GM23338 (cell line): ENCODE data around the gene ARID1B. TPM values are rescaled to one million over a fixed set of nuclear protein-coding genes. Genes with fewer than 3 reads are reported as not detected.

ENCODE experiments used
- ATAC-seq: fragments of 200-7000 bp; cut with Tn5 transposase; 3 replicates; pipeline ENCODE4 v1.9.1; 2020
- DNase-seq: peaks from one replicate; pipeline ENCODE4 v3.0.0-alpha.2; 2015; ENCODE audit warnings: low spot score
- H2AFZ ChIP-seq: fragments of 200-600 bp; sonication (generic); 2 replicates; pipeline ENCODE4 v1.8.0; 2016; ENCODE audit warnings: antibody characterized with exemption, mild to moderate bottlenecking, moderate library complexity
- H3F3A ChIP-seq: fragments of 200-600 bp; sonication (generic); replicated peaks from 2 replicates; pipeline ENCODE4 v1.8.0; 2017; ENCODE audit warnings: antibody characterized with exemption, mixed run types, low read depth
- H3K27ac ChIP-seq: fragments of 200-600 bp; sonication (generic); 2 replicates; pipeline ENCODE4 v1.6.1; 2016; ENCODE audit warnings: low read depth
- H3K27me3 ChIP-seq: fragments of 200-600 bp; sonication (generic); 2 replicates; pipeline ENCODE4 v1.8.0; 2016; ENCODE audit warnings: mild to moderate bottlenecking, mixed run types, moderate library complexity; ENCODE audit not compliant: insufficient read depth
- H3K36me3 ChIP-seq: fragments of 200-600 bp; sonication (generic); 2 replicates; pipeline ENCODE4 v1.8.0; 2016; ENCODE audit warnings: mild to moderate bottlenecking; ENCODE audit not compliant: insufficient read depth
- H3K4me1 ChIP-seq: fragments of 200-600 bp; sonication (generic); 2 replicates; pipeline ENCODE4 v1.8.0; 2016; ENCODE audit warnings: mild to moderate bottlenecking, moderate library complexity; ENCODE audit not compliant: insufficient read depth
- H3K4me2 ChIP-seq: fragments of 200-600 bp; sonication (generic); 2 replicates; pipeline ENCODE4 v1.7.1; 2017; ENCODE audit warnings: mixed run types
- H3K4me3 ChIP-seq: fragments of 200-600 bp; sonication (generic); 2 replicates; pipeline ENCODE4 v1.6.1; 2016; ENCODE audit warnings: mixed run types
- H3K79me2 ChIP-seq: fragments of 200-600 bp; sonication (generic); replicated peaks from 2 replicates; pipeline ENCODE4 v1.8.0; 2017; ENCODE audit warnings: mild to moderate bottlenecking; ENCODE audit not compliant: insufficient read depth
- H3K9me2 ChIP-seq: fragments of 200-600 bp; sonication (generic); 2 replicates; pipeline ENCODE4 v1.8.0; 2017; ENCODE audit not compliant: insufficient read depth
- H4K20me1 ChIP-seq: fragments of 200-600 bp; sonication (generic); replicated peaks from 2 replicates; pipeline ENCODE4 v1.8.0; 2017; ENCODE audit warnings: mild to moderate bottlenecking; ENCODE audit not compliant: insufficient read depth
- H3K27ac Mint-ChIP-seq: 2 replicates; pipeline ENCODE4 v1.8.0; 2020; ENCODE audit warnings: inconsistent platforms, mild to moderate bottlenecking, moderate library complexity, mixed read lengths
- H3K27me3 Mint-ChIP-seq: 3 replicates; pipeline ENCODE4 v1.8.0; 2022; ENCODE audit warnings: low read depth, mild to moderate bottlenecking, moderate library complexity, mixed read lengths, inconsistent platforms; ENCODE audit not compliant: insufficient read depth, poor library complexity
- H3K36me3 Mint-ChIP-seq: 3 replicates; pipeline ENCODE4 v1.8.0; 2021; ENCODE audit warnings: low read depth, mild to moderate bottlenecking, inconsistent platforms, moderate library complexity, mixed read lengths
- H3K4me1 Mint-ChIP-seq: 3 replicates; pipeline ENCODE4 v1.8.0; 2020; ENCODE audit warnings: mild to moderate bottlenecking, inconsistent platforms, mixed read lengths
- H3K4me3 Mint-ChIP-seq: 3 replicates; pipeline ENCODE4 v1.8.0; 2021; ENCODE audit warnings: moderate library complexity, mild to moderate bottlenecking, inconsistent platforms, mixed read lengths
- H3K9me3 Mint-ChIP-seq: 3 replicates; pipeline ENCODE4 v1.8.0; 2020; ENCODE audit warnings: moderate library complexity, mild to moderate bottlenecking, inconsistent platforms, mixed read lengths
- CREB1 ChIP-seq: fragments of 250-450 bp; sonication (Bioruptor Pico); IDR thresholded peaks from 2 replicates; pipeline ENCODE4 v1.5.0; 2020; ENCODE audit warnings: low read depth, mild to moderate bottlenecking, moderate library complexity
- ETS1 ChIP-seq: IDR thresholded peaks from 2 replicates; pipeline ENCODE4 v1.6.1; 2016; ENCODE audit warnings: antibody characterized with exemption
- EZH2 ChIP-seq: fragments of 200-600 bp; sonication (generic); IDR thresholded peaks from one replicate; pipeline ENCODE4 v1.8.0; 2017; ENCODE audit warnings: antibody characterized with exemption, mild to moderate bottlenecking, low read depth; ENCODE audit not compliant: unreplicated experiment
- JUNB ChIP-seq: IDR thresholded peaks from one replicate; pipeline ENCODE4 v1.6.1; 2016; ENCODE audit warnings: antibody characterized with exemption; ENCODE audit not compliant: unreplicated experiment
- NANOG ChIP-seq: IDR thresholded peaks from 2 replicates; pipeline ENCODE4 v1.6.1; 2016; ENCODE audit warnings: antibody characterized with exemption, borderline replicate concordance
- POLR2AphosphoS5 ChIP-seq: IDR thresholded peaks from 2 replicates; pipeline ENCODE4 v1.6.1; 2016; ENCODE audit warnings: antibody characterized with exemption, low read depth
- STAT1 ChIP-seq: IDR thresholded peaks from one replicate; pipeline ENCODE4 v1.6.1; 2016; ENCODE audit warnings: antibody characterized with exemption; ENCODE audit not compliant: unreplicated experiment
- ZNF114 ChIP-seq: fragments of 250-450 bp; sonication (Bioruptor Pico); IDR thresholded peaks from 2 replicates; pipeline ENCODE4 v1.5.0; 2020; ENCODE audit warnings: mild to moderate bottlenecking, moderate library complexity
- ZNF331 ChIP-seq: fragments of 250-450 bp; sonication (Bioruptor Pico); IDR thresholded peaks from 2 replicates; pipeline ENCODE4 v1.5.0; 2020; ENCODE audit warnings: low read depth, mild to moderate bottlenecking, moderate library complexity
- ZNF462 ChIP-seq: fragments of 250-450 bp; sonication (Bioruptor Pico); IDR thresholded peaks from 2 replicates; pipeline ENCODE4 v1.5.0; 2020; ENCODE audit warnings: mild to moderate bottlenecking, moderate library complexity
- polyA plus RNA-seq: library from polyadenylated mRNA; unstranded; fragments of >200 nt; fragmentation: Nextera tagmentation; extraction: Ambion mirVana; gene quantifications from 2 replicates; pipeline ENCODE4 v1.2.1, GENCODE V29; 2016
- total RNA-seq: library from RNA; depleted of rRNA; stranded (reverse); fragments of >200 nt; shearing (Covaris generic); gene quantifications from 2 replicates; pipeline ENCODE4 v1.2.3, GENCODE V29; 2014
- TF ChIP-seq, protein P1 (sequence below), 2 experiments: fragments of 200-600 bp in 1 of 2; sonication (generic) in 1 of 2; conservative IDR thresholded peaks; 2 replicates each; pipeline versions ENCODE4 v1.5.1 to v1.6.1; 2016 to 2017; ENCODE audit warnings: antibody characterized with exemption in 2 of 2, low read depth in 2 of 2, mild to moderate bottlenecking in 2 of 2, moderate library complexity in 1 of 2

ARID1B gene
- total and polyA plus RNA-seq, 2 experiments from 2014 or later: 59.3 to 72.2 TPM

DNA sequence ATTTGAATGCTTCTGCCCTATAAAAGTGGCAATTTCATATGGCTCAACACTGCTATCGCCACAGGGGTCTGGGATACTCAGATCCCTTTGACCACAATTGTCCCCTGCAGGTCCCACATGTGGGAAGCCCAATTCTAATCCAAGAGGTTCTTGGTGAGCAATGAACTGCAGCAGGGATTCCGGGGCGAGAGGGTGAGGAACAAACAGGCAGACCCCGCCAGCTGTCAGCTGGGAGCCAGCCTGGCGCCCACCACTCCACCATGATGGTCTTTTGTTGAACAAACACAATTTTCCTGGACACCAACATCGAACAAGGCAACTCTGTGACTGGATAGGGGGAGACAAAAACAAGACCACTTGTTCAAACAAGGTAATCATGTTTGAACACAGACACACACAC is 465.6 kb downstream of the ARID1B start (continued):
- TF ChIP-seq ZNF331 (CRISPR knock-in tag) (no peak), POLR2AphosphoS5 (no peak)
- TF ChIP-seq, protein P1, sequence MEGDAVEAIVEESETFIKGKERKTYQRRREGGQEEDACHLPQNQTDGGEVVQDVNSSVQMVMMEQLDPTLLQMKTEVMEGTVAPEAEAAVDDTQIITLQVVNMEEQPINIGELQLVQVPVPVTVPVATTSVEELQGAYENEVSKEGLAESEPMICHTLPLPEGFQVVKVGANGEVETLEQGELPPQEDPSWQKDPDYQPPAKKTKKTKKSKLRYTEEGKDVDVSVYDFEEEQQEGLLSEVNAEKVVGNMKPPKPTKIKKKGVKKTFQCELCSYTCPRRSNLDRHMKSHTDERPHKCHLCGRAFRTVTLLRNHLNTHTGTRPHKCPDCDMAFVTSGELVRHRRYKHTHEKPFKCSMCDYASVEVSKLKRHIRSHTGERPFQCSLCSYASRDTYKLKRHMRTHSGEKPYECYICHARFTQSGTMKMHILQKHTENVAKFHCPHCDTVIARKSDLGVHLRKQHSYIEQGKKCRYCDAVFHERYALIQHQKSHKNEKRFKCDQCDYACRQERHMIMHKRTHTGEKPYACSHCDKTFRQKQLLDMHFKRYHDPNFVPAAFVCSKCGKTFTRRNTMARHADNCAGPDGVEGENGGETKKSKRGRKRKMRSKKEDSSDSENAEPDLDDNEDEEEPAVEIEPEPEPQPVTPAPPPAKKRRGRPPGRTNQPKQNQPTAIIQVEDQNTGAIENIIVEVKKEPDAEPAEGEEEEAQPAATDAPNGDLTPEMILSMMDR (conservative IDR thresholded peaks at IDR 0.05; ENCODE audit: low read depth in 2 of 2): no peak

DNA sequence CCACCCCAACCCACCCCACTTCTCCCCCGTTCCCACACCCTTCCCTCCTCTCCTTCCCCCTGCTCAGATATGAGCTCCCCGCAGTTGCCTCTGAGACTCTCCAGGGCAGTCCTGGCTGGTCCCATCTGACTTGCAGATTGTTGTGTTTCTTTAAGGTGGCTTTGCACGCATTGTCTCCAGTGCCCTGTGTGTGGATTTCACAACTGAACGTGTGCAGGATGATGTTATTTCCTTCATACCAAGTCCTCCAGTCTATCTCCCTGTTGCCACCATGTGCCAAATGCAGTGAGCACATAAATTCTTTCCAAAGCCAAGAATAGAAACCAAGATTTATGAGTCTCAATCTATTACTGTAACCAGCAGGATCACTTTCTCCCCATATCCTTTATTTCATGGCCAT is 467.0 kb downstream of the ARID1B start:
- no peak overlapping the region for H3K4me3 Mint-ChIP-seq
- 0 out of 3 replicates have a peak, but pooled peaks cover 2% of the 10 kb centered on the region for H3K9me3 Mint-ChIP-seq
- no peaks in the 10 kb centered on the region for H4K20me1 ChIP-seq
- H3K4me1 ChIP-seq: peaks cover 13% of the 10 kb centered on the region
- H3K9me2 ChIP-seq: no peaks in the 10 kb centered on the region; the same call in 1 of the 2 replicates
- H3K4me2 ChIP-seq: no peak overlapping the region
- H3K4me3 ChIP-seq: no peak overlapping the region
- peaks cover 8% of the 10 kb centered on the region for H3K27me3 Mint-ChIP-seq
- H2AFZ ChIP-seq: no peak overlapping the region
- no peaks in the 10 kb centered on the region for H3F3A ChIP-seq
- H3K79me2 ChIP-seq: no peaks in the 10 kb centered on the region
- no peak overlapping the region for H3K27ac Mint-ChIP-seq
- no peak for DNase-seq
- H3K4me1 Mint-ChIP-seq: peaks cover 13% of the 10 kb centered on the region
- no peaks in the 10 kb centered on the region for H3K36me3 Mint-ChIP-seq
- H3K36me3 ChIP-seq: no peaks in the 10 kb centered on the region
- no peaks in the 10 kb centered on the region for H3K27me3 ChIP-seq
- ATAC-seq: no peak
- no peak overlapping the region for H3K27ac ChIP-seq
- TF ChIP-seq ZNF331 (CRISPR knock-in tag): no peak
- TF ChIP-seq EZH2: no peak
- TF ChIP-seq POLR2AphosphoS5: no peak
- no peak for TF ChIP-seq STAT1
- no peak for TF ChIP-seq ZNF114 (CRISPR knock-in tag)
- TF ChIP-seq JUNB: no peak
- TF ChIP-seq NANOG: no peak
- TF ChIP-seq ETS1: no peak
- TF ChIP-seq, protein P1 (conservative IDR thresholded peaks at IDR 0.05; ENCODE audit: low read depth in 2 of 2): no peak
- TF ChIP-seq ZNF462 (CRISPR knock-in tag): no peak
- TF ChIP-seq CREB1 (CRISPR knock-in tag): no peak
